T47D (cell line): ENCODE data around the gene ARHGEF33.

Source experiments
- DNase-seq, 2 experiments: peaks; one replicate each; pipeline versions ENCODE4 v3.0.0 to v3.0.0-alpha.2; 2011 to 2012; ENCODE audit warnings: low read depth in 1 of 2, low spot score in 1 of 2
- JUND ChIP-seq: IDR thresholded peaks from 2 replicates; pipeline ENCODE4 v1.6.1; 2012; ENCODE audit warnings: low read depth
- in situ Hi-C: cut with HindIII; loops from 2 replicates; pipeline ENCODE4 v1.10.0; 2016; ENCODE audit warnings: low sequenced_read_pairs, low pct_unique_long_range_greater_than_20kb

ARHGEF33 gene

DNA sequence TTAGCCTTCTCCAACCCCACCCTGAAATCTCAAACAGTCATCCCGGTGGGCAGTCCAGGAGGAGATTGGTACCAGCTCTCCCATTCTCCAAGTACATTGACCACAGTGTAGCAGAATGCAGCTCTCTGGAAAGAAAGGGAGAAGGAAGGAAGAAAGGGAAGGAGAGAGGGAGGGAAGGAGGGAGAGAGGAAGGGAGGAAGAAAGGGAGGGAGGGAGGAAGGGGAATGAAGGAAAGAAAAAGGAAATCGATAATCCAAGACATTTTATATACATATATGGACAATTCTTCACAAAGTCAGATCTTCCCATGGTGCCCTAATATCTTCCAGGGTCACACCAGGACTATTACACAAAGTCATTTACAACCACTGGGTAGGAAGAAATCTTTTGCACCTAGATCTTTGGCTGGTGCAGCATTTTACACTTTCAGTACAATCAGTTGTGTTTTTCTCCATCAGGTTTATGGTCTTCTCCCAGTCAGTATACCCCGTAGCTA, 58.8 kb downstream of the ARHGEF33 start:
- DNase-seq, result no peak
- in situ Hi-C loops, result no loop called here
- TF ChIP-seq JUND, result no peak

GRCh38 chr2:38948995-38949394, 59.3 kb downstream of the ARHGEF33 start:
- in situ Hi-C loops, result no loop called here
- no peak for TF ChIP-seq JUND
- DNase-seq, result no peak

- in situ Hi-C loops, result no loop called here
- TF ChIP-seq JUND, result no peak
- no peak for DNase-seq
Measured at GRCh38 chr2:38951766-38952165, 62.1 kb downstream of the ARHGEF33 start.

- in situ Hi-C loops, result no loop called here
- no peak for TF ChIP-seq JUND
- DNase-seq, result no peak
Measured at GRCh38 chr2:38957972-38958371, 68.3 kb downstream of the ARHGEF33 start.

DNA sequence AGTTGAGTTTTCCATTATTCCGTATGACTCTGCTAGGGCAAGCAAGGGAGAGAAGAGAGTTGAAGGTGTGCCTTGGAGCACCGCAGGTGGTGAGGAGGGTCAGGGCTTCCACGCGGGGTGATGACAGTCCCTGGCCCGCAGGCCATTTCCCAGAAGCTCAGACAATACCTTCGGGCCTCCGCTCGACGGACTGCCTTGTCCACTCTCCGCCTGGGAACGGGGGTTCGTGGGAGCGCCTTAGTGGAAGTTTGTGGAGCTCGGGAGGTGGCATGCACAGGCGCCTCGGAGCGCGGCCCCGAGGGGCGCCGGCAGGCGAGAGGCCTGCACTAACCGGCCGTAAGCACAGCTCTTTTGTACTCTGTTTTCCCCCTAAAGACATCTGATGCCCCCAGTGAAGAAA, 69.8 kb downstream of the ARHGEF33 start:
- no peak for TF ChIP-seq JUND
- DNase-seq, result no peak
- in situ Hi-C loops, result no loop called here

DNA sequence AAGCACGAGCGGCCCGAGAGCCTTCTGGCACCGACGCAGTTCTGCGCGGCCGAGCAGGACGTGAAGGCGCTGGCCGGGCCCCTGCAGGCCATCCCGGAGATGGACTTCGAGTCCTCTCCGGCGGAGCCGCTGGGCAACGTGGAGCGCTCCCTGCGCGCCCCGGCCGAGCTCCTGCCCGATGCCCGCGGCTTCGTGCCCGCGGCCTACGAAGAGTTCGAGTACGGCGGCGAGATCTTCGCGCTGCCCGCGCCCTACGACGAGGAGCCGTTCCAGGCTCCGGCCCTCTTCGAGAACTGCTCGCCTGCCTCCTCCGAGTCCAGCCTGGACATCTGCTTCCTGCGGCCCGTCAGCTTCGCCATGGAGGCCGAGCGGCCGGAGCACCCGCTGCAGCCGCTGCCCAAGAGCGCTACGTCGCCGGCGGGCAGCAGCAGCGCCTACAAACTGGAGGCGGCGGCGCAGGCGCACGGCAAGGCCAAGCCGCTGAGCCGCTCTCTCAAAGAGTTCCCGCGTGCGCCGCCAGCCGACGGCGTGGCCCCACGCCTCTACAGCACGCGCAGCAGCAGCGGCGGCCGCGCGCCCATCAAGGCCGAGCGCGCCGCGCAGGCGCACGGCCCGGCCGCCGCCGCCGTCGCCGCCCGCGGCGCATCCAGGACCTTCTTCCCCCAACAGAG, 70.4 kb downstream of the ARHGEF33 start:
- DNase-seq, result no peak
- in situ Hi-C loops, result no loop called here
- no peak for TF ChIP-seq JUND

DNA sequence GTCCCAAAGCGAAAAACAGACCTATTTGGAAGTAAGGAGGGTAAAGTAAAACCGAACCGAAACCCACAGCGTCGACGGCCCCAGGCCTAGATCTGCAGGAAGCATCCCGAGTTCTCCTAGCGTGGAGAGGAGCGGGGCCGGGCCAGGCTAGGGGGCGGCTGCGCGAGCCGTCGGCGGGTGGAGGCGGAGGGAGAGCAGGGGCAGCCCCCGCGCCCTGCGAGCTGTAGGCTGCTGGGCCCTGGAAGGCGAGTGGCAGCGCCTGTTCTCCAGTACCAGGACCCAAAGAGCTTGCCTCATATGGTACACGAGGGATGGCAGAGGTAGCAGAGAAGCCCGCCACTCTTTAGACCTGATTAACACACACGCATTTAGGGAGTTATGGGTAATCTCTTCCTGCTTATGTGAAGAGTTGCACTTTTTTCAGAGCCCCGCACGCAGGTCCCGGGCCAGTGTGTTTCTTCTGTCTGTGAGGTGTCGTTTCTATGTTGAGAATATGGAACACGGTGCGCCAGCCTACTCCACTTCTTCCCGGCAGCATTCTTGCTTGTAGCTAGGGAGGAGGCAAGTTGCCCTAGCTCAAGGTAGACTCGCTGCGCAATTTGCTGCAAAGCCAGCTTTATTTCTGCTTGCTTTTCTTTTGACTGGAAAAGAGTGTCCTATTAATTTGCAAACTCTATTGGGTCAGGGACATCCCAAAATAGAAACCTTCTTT, 71.1 kb downstream of the ARHGEF33 start:
- no peak for TF ChIP-seq JUND
- in situ Hi-C loops, result no loop called here
- no peak for DNase-seq

DNA sequence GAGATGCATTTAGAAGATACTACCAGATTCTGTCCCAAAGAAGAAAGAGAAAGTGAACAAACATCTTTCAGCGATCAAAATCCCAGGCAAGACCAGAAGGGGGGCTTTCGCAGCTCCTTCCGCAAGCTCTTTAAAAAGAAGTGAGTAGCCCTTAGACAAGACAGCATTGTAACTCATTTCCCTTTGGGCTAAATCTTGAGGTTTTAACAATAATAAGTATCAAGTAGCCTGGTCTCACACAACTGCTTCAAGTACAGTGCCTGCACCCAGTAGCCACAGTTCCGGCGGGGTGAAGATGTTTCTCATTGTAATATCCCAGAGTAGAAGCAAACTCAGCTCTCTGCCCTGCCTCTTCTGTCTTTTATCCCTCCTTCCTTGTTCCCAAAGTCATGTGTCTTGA, 76.3 kb downstream of the ARHGEF33 start:
- DNase-seq, result no peak
- TF ChIP-seq JUND, result no peak
- in situ Hi-C loops, result no loop called here

- TF ChIP-seq JUND, result no peak
- no peak for DNase-seq
- in situ Hi-C loops, result no loop called here
Measured at GRCh38 chr2:38966678-38967077, 77.0 kb downstream of the ARHGEF33 start.

DNA sequence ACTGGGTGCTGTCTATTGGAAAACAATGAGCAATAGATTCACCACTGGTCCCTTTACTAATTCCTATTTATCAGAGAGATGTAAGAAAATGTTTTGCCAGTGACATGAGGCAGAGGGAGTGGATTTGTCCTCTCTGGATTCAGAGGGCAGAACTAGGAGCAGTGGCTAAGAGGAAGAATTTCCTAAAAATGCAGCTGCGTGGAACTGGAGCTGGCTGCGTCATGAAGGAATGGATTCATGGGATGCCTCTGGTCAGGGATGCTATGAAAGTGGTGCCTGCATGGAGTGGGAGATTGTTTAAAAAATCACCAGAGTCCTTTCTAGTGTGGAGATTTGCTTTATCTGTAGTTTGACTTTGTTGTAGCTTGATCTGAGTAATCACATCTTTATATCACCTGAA, 78.3 kb downstream of the ARHGEF33 start:
- in situ Hi-C loops, result no loop called here
- no peak for DNase-seq
- TF ChIP-seq JUND, result no peak

GRCh38 chr2:38971377-38971776, 81.7 kb downstream of the ARHGEF33 start:
- no peak for TF ChIP-seq JUND
- DNase-seq, result no peak
- in situ Hi-C loops, result no loop called here

GRCh38 chr2:38973266-38973665, 83.6 kb downstream of the ARHGEF33 start:
- in situ Hi-C loops, result no loop called here
- no peak for TF ChIP-seq JUND
- no peak for DNase-seq

GRCh38 chr2:38975042-38975441, 85.4 kb downstream of the ARHGEF33 start:
- no peak for TF ChIP-seq JUND
- in situ Hi-C loops, result no loop called here
- DNase-seq, result no peak
